ENCODE data around the gene PDRG1.

DNA sequence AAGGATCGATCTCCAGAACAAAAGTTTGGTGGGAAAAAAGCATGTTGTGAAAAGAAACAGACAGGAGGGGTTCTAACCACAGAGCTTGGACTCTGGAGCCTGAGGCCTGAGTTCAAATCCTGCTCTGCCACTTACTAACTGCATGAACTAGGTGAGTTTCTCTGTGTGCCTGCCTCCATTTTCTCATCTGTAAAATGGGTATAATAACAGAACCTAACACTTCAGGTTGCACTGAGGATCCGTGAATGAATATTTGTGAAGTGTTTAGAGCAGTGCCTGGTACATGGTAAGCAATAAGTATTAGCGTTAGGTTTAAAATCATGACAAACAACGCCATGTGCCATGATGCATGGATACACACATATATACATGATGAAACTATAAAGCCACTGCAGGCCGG, 44.8 kb downstream of the PDRG1 start:
- no peak for TF ChIP-seq CTCF (IDR thresholded peaks at IDR 0.05; ENCODE audit: poor library complexity, severe bottlenecking)
- no peak for TF ChIP-seq TAF1 (IDR thresholded peaks at IDR 0.05; ENCODE audit: low read depth)
- no peak for TF ChIP-seq POLR2AphosphoS5 (IDR thresholded peaks at IDR 0.05)
- no peak for TF ChIP-seq EP300 (conservative IDR thresholded peaks at IDR 0.05; ENCODE audit: poor library complexity, severe bottlenecking)
- no peak for TF ChIP-seq EZH2 (IDR thresholded peaks at IDR 0.05; ENCODE audit: borderline replicate concordance, insufficient read depth, low read length, poor library complexity, severe bottlenecking)
- no peak for TF ChIP-seq REST (IDR thresholded peaks at IDR 0.05; ENCODE audit: borderline replicate concordance)
